HL-60/S4 treated with retinoic acid at 250 ng/mL for 4 days and 3 days (cell line): ENCODE measurements around the gene MYO5C.
"Not testable (repeated sequence)": the region's sequence is repeated elsewhere in the genome, so short reads cannot be mapped to it uniquely, and the experiment has no call there.

Source experiments
- in situ Hi-C: fragments of 300-500 bp; cut with MboI; formaldehyde crosslinking; loops from 2 replicates; pipeline ENCODE4 v1.7.0; 2022; ENCODE audit warnings: low sequenced_read_pairs

The MYO5C gene

GRCh38 chr15:52252781-52253180 lies 42.8 kb downstream of the MYO5C start:
- in situ Hi-C loops: no loop called here

GRCh38 chr15:52251144-52251860 lies 44.3 kb downstream of the MYO5C start:
- in situ Hi-C loops: no loop called here

- in situ Hi-C loops: no loop called here
Measured at GRCh38 chr15:52247461-52247860, 48.1 kb downstream of the MYO5C start.

- in situ Hi-C loops: no loop called here
Measured at GRCh38 chr15:52246686-52247431, 48.7 kb downstream of the MYO5C start.

- in situ Hi-C loops: no loop called here
Measured at GRCh38 chr15:52243697-52244555, 51.7 kb downstream of the MYO5C start.

- in situ Hi-C loops: no loop called here
Measured at GRCh38 chr15:52243286-52243685, 52.3 kb downstream of the MYO5C start.

GRCh38 chr15:52241489-52241888 lies 54.1 kb downstream of the MYO5C start:
- in situ Hi-C loops: no loop called here

- in situ Hi-C loops: no loop called here
Measured at GRCh38 chr15:52240166-52240565, 55.4 kb downstream of the MYO5C start.

GRCh38 chr15:52238989-52239525 lies 56.5 kb downstream of the MYO5C start:
- in situ Hi-C loops: not testable (repeated sequence)

- in situ Hi-C loops: no loop called here
Measured at GRCh38 chr15:52238149-52238548, 57.5 kb downstream of the MYO5C start.

- in situ Hi-C loops: no loop called here
Measured at GRCh38 chr15:52236013-52236412, 59.6 kb downstream of the MYO5C start.

- in situ Hi-C loops: no loop called here
Measured at GRCh38 chr15:52234596-52235541, 60.7 kb downstream of the MYO5C start.

GRCh38 chr15:52233405-52233804 lies 62.2 kb downstream of the MYO5C start:
- in situ Hi-C loops: no loop called here

GRCh38 chr15:52232327-52232726 lies 63.3 kb downstream of the MYO5C start:
- in situ Hi-C loops: no loop called here

GRCh38 chr15:52230073-52230472 lies 65.5 kb downstream of the MYO5C start:
- in situ Hi-C loops: no loop called here

- in situ Hi-C loops: no loop called here
Measured at GRCh38 chr15:52228921-52229320, 66.7 kb downstream of the MYO5C start.

- in situ Hi-C loops: no loop called here
Measured at GRCh38 chr15:52227456-52227855, 68.1 kb downstream of the MYO5C start.

GRCh38 chr15:52225230-52225629 lies 70.4 kb downstream of the MYO5C start:
- in situ Hi-C loops: no loop called here

- in situ Hi-C loops: no loop called here
Measured at GRCh38 chr15:52224211-52224610, 71.4 kb downstream of the MYO5C start.

GRCh38 chr15:52221730-52222129 lies 73.9 kb downstream of the MYO5C start:
- in situ Hi-C loops: no loop called here
